NCI-H2081 treated with DMSO at 0.1 percent for 48 hours (cell line): ENCODE measurements around the gene HNRNPC.
"Not testable (repeated sequence)": the region's sequence is repeated elsewhere in the genome, so short reads cannot be mapped to it uniquely, and the experiment has no call there.

Source experiments
- DNase-seq: peaks from one replicate; lab custom pipeline; 2025; lab: John Stamatoyannopoulos, UW

HNRNPC gene

DNA sequence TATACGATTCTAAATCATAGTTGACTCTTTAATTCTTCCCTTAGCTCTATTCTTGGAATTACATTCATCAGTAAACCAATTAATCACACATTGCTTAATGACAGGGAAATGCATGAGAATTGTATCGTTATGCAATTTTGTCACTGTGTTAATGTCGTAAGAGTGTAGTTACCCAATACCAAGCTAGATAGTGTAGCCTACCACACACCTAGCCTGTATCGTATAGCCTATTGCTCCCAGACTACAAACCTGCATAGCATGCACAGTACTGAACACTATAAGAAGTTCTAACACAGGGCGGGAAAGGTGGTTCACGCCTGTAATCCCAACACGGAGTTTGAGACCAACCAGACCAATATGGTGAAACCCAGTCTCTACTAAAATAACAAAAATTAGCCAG, 24.7 kb downstream of the HNRNPC start:
- DNase-seq, result no peak

DNA sequence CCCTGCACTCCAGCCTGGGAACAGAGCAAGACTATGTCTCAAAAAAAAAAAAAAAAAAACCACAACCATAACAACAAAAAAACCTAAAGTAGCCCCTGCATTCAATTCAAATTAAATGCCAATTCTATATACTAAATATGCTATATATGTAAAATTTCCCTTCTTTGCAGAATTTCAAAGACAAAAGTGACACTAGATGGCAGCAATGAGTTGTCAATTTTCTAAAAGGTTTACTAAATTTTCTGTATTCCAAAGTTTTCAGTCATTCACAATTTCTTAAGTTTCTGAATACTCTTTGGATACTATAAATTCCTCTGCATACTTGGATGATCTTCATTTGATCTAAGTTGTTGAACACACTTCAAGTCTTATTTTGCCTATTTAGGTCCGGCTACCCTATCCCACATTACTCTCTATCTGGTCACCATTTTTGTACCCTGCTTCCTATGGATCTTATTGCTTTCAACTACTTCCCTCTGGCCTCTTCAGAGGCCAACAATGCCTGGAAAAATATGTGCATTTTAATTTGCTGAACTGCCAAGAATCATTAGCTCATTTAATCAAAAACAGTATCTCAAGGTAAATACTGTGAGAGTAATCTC, 27.9 kb downstream of the HNRNPC start:
- no peak for DNase-seq

DNA sequence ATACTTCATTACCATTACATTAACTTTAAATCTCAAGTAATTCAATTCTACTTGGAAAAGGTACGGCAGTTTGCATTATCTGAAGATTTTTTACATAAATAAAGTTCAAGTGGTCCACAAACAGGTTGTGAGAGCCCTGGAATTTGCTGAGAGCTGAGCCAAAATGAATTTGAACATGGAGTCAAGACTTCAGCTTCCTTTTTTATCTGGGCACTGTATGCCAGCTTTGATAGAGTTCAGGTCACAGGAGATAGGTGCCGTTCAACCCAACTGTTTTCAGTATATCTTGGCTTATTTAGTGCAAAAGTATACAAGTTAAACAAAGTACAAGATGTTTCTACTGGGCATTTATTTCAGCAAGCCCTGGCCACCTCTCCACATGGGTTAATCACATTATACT, 28.8 kb downstream of the HNRNPC start:
- no peak for DNase-seq

DNA sequence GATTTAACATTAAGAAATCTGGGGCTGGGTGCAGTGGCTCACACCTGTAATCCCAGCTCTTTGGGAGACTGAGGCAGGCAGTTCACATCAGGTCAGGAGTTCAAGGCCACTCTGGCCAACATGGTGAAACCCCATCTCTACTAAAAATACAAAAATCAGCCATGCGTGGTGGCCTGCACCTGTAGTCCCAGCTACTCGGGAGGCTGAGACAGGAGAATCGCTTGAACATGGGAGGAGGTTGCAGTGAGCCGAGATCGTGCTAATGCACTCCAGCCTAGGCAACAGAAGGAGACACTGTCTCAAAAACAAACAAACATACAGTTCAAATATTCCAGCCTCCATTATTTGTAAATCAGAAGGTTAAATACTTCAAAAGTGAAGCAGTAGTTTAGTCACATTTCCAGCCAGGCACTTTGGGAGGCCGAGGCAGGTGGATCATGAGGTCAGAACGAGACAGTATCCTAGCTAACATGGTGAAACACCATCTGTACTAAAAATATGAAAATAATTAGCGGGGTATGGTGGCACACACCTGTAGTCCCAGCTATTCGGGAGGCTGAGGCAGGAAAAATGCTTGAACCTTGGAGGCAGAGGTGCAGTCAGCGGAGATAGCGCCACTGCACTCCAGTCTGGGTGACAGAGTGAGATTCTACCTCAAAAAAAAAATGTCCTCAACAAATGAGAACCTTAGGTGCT, 30.3 kb downstream of the HNRNPC start:
- no peak for DNase-seq

DNA sequence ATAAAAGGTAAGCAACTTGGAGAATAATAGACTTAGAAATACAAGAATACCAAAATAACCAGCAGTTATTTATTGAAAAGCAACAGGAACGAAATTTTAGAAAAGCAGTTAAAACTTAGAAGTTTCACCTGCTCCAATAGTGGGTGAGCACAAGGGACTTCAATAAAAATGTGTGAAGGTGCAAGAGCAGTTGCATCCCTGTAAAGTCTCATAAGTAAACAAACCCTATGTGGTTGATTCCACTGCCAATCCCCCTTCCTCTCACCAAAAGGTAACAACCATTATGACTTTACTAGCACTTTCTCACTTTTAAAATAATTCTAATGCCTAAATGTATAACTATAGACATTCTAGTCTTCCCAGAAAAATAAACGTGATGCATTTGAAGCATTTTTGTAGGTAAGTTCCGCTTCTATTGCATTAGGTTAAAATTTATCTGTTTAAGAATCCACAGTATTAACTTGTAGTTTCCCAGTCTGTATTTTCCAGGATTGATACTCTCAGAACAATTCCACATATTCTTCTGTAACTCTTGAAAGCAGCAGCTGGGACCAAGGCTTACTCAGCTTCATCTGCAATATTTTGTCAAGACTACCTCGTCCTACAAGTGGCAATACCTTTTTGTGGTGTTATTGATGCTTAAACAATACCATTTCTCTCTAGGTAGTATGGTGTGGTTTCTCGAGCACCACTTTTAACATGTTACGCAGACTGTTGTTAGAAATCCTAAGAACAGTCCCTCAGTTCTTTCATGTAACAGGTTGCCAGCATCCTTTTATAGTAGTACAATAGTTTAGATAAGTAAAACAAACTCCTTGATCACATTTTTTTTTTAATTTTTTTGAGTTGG, 32.1 kb downstream of the HNRNPC start:
- DNase-seq, result no peak

DNA sequence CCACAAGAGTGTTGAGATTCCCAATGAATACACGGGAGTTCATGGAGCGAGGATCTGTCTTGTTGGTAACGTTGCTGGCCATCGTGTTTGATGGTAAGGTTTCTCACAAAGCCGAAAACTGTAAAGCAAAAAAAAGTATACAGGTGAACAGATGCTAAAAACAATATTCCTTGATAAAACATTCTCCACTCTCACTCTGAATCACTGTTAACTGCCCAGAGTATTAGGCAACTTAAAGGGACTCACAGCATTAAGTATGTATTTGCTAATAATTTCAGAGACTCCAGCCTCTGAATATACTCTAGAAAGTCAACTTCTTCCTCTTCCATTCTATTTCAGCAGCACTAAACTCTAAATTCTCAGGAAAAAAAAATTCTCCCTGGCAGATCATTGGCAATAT, 35.1 kb downstream of the HNRNPC start:
- DNase-seq, result no peak

DNA sequence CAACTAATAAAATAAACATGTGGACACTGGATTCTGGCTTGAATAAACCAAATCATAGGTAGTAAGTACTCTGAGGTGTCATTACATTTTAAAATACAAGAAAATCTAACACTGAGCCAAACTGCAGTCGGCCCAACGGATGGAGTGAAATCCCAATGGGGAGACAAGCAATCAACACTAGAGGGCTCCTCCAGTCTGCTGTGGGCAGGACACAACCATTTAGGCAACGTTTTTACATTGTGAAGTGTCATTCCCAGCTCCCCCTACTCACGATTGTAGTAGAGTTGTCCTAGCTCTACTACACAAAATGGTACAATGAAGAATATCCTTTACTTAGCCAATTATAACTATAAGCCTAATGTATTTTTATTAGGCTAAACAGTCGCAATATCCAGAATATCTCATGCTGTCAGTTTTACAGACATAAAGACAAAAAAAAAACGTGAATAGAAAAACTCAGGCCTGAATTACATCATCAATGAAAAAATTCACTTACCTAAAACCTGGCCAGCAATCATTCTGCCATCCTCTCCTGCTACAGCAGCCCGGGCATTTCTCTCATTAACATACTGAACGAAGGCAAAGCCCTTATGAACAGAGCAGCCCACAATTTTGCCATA, 35.7 kb downstream of the HNRNPC start:
- DNase-seq, result no peak

DNA sequence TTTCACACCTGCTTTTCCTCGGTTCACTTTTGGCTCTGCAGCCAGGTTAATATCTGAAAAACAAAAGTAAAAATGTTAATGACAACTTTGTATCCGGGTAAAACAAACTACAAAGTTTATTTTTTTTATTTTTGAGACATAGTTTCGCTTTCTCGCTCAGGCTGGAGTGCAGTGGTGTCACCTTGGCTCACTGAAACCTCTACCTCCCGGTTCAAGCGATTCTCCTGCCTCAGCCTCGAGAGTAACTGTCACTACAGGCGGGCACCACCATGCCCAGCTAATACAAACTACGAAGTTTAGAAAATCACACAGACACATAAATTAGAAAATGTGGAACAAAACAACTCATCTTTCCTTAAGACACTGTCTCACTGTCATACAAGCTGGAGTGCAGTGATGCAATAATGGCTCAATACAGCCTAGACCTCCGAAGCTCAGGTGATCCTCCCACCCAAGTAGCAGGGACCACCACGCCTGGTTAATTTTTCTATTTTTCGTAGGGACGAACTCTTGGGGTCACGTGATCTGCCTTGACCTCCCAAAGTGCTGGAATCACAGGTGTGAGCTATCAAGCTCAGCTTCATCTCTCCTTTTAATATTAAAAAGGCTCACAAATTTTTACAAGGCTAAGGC, 38.1 kb downstream of the HNRNPC start:
- DNase-seq, result no peak

DNA sequence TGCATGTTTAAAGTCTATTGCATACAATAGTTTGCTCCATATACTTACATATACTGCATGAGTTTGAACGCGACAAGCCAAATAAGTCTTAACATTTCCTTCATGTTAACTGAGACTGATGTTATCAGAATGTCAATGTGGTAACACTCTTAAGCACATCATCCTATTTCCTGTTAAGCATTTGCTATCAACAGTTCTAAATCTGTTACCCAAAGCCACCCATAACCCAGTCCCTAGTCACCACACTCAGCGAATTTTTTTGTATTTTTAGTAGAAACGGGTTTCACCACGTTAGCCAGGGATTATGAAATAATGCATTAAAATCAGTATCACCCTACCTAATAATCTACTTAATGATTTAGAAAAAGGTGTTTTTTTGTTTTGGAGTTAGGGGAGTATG, 39.4 kb downstream of the HNRNPC start:
- no peak for DNase-seq

DNA sequence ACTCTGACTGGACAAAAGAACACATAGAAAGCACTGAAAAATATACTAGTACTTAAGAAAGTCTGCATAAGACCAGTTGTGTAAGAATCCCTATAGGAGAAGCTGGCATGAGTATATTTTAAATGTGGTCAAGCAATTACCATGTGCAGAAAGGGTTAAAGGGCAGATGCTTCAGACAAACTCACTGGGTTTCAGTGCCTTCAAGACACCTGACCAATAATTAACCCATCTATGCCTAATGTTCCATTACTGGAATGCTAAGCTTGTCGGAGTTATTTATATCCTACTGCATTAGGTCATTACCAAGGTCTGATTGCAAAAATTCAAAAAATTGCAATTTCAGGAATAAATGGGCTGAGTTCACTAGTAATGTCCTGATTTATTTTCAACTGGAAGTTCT, 41.3 kb downstream of the HNRNPC start:
- DNase-seq, result no peak

DNA sequence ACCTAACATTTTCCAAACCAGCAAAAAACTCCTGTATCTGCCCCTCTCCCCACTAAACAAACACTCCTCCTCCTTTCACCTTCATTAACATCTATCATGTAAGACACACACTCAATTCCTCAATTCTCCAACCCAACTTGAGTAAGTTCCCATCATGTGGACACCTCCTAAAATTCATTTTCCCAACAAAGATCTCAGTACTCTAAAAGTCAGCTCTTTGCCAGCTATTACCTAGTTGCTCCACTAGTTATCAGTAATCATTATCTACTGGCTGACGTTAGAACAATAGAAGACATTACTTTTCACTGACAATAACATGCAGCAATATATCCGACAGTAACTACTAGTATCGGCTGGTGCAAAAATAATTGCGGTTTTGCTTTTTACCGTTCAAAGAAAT, 42.1 kb downstream of the HNRNPC start:
- no peak for DNase-seq

DNA sequence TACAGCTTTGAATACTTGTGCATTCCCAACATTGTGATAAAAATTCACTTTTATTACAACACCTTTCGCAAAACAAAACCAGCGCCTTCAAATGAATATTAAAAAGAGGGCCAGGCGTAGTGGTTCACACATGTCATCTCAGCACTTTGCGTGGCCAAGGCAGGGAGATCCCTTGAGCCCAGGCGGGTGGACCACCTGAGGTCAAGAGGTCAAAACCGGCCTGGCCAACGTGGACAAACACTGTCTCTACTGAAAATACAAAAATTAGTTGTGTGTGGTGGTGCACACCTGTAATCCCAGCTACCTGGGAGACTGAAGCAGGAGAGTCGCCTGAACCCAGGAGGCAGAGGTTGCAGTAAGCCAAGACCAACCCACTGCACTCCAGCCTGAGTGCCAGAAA, 42.8 kb downstream of the HNRNPC start:
- no peak for DNase-seq

DNA sequence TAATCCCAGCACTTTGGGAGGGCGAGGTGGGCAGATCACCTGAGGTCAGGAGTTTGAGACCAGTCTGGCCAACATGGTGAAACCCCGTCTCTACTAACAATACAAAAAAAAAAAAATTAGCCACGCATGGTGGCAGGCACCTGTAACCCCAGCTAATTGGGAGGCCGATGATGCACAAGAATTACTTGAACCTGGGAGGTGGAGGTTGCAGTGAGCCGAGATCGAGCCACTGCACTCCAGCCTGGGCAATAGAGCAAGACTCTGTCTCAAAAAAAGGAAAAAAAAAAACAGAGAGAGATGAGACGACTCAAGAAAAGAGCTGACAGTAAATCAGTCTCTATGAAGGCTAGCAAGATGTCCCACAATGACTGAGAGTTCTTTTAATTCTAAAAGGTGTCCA, 44.1 kb downstream of the HNRNPC start:
- DNase-seq, result not testable (repeated sequence)

DNA sequence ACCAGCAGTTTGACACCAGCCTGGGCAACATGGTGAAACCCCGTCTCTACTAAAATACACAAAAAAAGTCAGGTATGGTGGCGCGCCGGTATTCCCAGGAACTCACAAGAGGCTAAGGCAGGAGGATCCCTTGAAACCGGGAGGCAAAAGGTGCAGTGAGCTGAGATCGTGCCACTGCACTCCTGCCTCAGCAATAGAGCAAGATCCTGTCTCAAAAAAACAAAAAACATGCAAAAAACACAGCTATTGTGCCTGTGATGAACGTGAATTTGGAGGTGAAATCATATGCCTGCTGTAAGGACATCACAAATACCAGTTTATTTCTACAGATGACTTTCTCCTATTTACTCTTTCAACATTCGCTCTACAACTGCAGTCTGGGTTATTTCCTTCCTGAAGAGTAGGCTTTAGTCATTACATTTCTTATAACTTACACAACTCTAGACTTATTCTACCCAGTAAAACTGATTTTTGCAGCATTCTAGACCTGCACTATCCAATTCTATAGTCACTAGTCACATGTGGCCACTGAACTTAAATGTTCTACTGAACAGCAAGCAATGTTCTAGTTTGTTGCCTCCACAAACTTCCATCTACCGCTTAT, 48.3 kb downstream of the HNRNPC start:
- no peak for DNase-seq

DNA sequence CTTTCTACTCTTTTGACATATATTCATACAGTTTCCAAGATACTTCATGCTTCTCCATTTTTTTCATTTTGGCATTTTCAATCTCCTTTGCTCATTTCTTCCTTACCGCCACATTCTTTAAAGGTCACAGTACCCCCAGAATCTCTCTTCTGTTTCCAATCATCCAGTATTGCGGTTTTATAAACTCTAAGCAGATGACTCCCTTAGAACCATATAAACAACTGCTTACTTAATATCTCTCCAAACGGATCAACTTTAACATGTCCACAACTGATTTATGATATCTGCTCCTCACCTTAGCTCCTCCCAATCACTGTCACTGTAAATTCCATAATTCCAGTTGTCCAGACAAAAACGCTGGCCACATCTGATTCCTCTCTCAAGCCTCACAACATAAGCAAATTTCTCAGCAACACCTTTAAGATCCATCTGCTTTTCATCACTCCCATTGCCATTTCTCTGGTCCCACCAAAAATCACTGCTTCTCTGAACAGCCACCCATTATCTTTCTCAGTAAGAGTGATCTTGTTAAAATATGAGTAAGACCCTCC, 49.6 kb downstream of the HNRNPC start:
- DNase-seq, result no peak

DNA sequence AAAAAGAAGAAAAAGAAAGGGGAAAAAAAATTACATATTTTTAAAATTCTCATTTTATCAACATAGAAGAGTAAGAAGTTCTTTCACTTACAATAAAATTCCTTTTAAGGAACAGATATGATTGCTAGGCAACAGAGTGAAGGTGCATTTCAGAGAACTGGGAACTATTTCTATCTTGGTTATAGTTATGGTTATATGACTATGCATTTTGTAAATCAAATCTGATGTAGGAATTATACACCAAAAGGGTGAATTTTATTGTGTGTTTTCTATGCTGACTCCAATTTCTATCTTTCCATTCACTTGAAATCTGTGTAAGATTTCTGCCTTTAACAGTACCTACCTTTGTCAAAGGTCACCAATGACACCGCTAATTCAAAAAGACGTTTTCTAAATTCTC, 50.1 kb downstream of the HNRNPC start:
- no peak for DNase-seq

DNA sequence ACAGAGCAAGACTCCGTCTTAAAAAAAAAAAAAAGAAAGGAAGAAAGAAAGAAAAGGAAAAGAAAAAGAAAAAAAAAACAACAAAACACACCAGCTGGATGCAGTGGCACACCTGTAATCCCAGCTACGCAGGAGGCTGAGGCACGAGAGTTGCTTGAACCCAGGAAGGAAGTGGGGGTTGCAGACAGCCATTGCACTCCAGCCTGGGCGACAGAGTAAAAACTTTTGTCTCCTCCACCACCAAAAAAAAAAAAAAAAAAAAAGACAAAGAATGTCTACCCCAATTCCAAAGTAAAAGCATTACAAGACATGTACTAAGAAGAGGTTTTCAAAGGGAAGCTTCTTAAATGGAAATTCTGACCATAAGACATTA, 53.4 kb downstream of the HNRNPC start:
- DNase-seq, result no peak

DNA sequence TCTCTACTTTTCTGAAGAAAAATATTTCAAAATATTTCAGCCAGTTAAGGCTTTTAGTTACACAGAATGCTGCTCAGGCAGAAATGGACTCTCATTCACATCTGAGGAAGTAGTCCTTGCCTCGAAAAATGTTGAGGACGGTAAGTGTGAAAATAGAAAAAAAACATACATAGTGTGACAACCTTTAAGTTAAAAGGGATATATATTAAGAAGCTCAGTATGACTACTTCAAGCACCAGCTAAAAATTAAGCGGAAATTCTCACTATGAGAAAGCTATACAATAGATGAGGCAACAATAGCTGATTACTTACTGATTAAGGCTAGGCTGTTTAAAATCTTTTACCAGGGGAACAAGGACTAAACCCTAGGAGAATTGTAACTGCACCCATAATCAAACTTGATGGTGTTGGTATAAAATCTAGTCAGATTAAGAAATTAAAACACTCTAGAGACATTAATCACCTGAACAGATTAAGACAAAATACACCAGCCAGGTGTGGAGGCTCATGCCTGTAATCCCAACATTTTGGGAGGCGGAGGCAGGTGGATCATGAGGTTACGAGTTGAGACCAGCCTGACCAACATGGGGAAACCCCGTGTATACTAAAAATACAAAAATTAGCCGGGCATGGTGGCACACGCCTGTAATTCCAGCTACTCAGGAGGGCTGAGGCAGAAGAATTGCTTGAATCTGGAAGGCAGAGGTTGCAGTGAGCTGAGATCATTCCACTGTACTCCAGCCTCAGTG, 53.9 kb downstream of the HNRNPC start:
- DNase-seq, result no peak

DNA sequence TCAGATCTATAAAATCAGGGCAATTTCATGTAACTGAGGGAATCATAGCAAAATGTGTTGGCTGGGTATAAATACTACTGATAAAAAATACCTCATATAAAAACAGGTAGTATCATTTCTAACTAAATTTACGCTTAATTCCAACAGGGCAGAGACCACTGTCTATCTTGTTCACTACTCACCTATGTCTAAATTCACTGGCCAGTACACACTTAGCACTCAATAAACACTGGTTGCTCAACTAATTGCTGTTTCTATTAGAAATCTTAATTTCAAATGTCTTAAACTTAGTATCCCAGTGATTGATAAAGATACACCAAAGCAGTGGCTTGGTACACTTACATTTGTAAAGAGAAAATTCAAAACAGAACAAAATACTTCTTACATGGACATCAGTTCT, 55.6 kb downstream of the HNRNPC start:
- no peak for DNase-seq

DNA sequence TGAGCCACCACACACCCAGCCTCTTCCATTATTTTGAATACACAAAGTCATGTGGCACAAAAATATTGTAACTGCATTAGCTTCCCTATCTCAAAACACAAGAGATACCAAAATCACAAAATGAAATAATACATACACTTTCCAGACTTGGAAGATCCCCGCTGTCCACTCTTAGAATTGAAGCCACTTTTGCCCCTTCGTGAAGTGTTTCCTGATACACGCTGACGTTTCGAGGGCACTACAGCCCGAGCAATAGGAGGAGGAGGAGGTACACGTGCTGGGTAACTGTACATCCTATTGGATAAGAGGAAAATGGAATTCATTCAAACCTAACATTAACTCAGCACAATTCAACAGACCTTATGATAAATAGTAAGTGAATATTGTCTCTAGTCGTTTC, 56.4 kb downstream of the HNRNPC start:
- DNase-seq, result not testable (repeated sequence)

DNA sequence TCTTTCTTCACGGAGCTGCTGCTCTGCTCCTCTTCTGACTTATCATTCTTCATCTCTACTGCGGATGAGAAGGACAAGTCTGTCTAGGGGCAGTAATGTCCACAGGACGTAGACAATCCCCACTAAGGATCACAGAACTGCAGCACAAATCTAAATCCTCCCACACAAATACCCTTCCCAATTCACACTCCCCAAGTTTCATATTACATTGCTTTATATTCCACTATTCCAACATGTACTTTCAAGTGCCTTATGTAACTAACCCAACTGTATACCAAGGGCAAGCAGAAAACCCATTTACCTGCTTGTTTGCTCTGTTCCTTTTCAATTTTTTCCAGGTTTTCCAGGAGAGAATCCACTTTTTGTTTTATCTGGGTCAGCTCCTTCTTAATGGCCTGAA, 57.7 kb downstream of the HNRNPC start:
- no peak for DNase-seq
